Cardiac fibroblast (primary cell): ENCODE results near the gene MCL1.

Source experiments
- DNase-seq, 2 donors: peaks; one replicate each; pipeline versions ENCODE4 v3.0.0 to v3.0.0-alpha.2; 2010; ENCODE audit warnings: low read depth in 2 of 2
- H3K4me3 ChIP-seq, 2 donors: replicated peaks in 1 of 2; 1 replicate in 1 of 2; 2 replicates in 1 of 2; pipeline ENCODE4 v1.5.1; 2011; ENCODE audit warnings: low read depth in 2 of 2, low read length in 2 of 2, mild to moderate bottlenecking in 2 of 2, moderate library complexity in 1 of 2
- TF ChIP-seq, protein P1 (sequence below): IDR thresholded peaks from one replicate; pipeline ENCODE4 v1.5.1; 2011; ENCODE audit warnings: low read depth, mild to moderate bottlenecking, low read length, inconsistent platforms

The MCL1 gene

DNA sequence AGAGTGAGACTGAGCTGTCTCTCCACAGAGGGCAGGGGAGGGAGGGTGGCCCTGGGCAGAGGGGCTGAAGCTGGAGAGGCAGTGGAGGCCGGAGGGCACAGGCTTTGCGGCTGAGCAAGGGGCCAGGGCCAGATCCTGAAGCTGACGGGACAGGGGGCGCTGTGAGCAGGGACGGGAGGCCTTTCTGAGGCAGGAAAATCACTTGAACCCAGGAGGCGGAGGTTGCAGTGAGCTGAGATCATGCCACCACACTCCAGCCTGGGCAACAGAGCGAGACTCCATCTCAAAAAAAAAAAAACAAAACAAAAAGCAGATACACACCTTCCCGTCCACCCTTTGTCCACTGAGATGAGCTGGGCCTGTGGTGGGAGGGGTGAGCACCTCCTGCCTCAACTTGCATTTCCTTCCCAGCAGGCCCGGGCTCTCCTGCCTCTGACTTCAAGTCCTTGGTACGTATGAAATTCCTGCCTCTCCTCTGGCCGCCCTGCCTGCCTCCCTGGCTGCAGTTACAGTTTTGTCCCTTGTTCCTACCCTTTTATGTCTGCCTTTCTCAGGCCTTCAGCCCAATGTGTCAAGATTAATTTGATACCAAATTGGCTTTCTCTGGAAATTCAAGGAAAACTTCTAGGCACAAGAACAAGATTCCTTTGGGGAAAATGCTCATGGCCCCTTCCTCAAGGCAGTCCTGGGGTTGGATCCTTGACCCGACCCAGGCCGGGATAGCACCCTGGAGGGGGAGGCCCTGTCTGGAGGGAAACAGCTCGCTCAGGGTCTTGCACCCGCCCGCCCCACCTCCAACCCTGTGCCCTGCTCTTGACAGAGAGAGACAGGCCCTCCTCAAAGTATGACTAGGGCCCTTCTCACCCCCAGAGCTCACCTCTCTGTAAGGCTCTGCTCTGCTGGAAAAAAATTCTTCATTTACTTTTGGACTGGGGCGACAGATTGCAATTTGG, 41.4 kb downstream of the MCL1 start:
- no peak overlapping the region for H3K4me3 ChIP-seq
- TF ChIP-seq, protein P1, sequence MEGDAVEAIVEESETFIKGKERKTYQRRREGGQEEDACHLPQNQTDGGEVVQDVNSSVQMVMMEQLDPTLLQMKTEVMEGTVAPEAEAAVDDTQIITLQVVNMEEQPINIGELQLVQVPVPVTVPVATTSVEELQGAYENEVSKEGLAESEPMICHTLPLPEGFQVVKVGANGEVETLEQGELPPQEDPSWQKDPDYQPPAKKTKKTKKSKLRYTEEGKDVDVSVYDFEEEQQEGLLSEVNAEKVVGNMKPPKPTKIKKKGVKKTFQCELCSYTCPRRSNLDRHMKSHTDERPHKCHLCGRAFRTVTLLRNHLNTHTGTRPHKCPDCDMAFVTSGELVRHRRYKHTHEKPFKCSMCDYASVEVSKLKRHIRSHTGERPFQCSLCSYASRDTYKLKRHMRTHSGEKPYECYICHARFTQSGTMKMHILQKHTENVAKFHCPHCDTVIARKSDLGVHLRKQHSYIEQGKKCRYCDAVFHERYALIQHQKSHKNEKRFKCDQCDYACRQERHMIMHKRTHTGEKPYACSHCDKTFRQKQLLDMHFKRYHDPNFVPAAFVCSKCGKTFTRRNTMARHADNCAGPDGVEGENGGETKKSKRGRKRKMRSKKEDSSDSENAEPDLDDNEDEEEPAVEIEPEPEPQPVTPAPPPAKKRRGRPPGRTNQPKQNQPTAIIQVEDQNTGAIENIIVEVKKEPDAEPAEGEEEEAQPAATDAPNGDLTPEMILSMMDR, result no peak

GRCh38 chr1:150536836-150537731, 42.3 kb downstream of the MCL1 start:
- no peak for DNase-seq
- no peak overlapping the region for H3K4me3 ChIP-seq
- TF ChIP-seq, protein P1, result no peak

More for the DNA sequence above, 41.4 kb downstream of the MCL1 start:
- peak; percentile 79 to 88 for DNase-seq

GRCh38 chr1:150535511-150536287, 43.7 kb downstream of the MCL1 start:
- TF ChIP-seq, protein P1, result no peak
- H3K4me3 ChIP-seq, result no peak overlapping the region
- peak in 1 of 2 donors; percentile 57 for DNase-seq

GRCh38 chr1:150534002-150534401, 45.4 kb downstream of the MCL1 start:
- no peak for DNase-seq
- no peak overlapping the region for H3K4me3 ChIP-seq
- TF ChIP-seq, protein P1, result no peak

DNA sequence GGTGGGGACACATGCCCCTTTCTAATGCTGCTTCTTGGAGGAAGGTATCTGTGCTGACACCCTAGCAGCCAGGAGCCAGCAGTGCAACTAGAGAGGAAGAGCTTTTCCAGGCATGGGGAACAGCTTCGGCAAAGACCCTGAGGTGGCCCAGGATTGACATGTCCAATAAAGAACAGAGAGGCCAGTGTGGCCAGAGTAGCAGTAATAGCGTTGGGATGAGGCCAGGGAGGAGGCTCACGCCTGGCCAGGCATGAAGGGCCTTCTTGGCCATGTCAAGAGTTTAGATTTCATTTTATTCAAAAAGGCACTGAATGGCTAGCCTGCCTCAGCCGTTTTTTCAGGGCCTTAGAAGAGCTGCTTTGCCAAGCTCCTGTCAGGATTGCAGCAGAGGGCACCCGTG, 46.5 kb downstream of the MCL1 start:
- TF ChIP-seq, protein P1, result no peak
- DNase-seq, result no peak
- H3K4me3 ChIP-seq, result no peak overlapping the region
